Dermis microvascular lymphatic vessel endothelial cell (primary cell): Measurements from ENCODE around the gene MEG3. TPM values are rescaled to one million over a fixed set of nuclear protein-coding genes. Genes with fewer than 3 reads are reported as not detected.

Experiments
- DNase-seq, 2 donors: peaks; one replicate each; pipeline versions ENCODE4 v3.0.0 to v3.0.0-alpha.2; 2010; ENCODE audit warnings: low read depth in 2 of 2
- total RNA-seq: library from RNA; depleted of rRNA; stranded (reverse); fragments of >200 nt; gene quantifications from 2 replicates; pipeline ENCODE4 v1.2.1, GENCODE V29; 2014

Gene MEG3
- 1.2 and 10.1 TPM in 2 replicates for total RNA-seq

DNA sequence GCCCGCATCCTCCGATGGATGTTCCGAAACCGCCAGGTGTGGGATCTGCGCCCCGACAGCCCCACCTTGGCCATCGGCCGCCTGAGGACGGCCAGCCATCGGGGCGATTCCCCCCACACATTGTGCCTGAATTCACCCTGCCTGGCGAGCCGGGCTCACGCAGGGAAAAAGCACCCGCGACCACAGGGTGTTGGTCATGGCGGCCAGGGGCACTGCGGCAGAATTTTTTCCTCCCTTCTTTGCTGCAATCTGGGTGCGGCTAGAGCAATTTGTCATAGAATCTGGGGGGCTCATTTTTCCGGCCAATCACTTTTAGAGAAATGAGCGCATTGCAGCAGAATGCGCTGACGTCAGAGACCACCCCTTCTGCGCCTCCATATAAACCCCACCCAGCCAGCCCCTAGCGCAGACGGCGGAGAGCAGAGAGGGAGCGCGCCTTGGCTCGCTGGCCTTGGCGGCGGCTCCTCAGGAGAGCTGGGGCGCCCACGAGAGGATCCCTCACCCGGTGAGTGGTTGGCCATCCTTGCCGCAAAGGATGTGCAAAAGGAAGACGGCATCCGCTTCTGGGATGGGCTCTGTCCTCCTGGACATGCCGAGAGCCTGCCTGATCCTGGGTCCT is at the start of gene MEG3:
MEG3 (plus strand) TSS at position 406 of the 619 bp plus-strand sequence.
- peak in 1 of 2 donors; percentile 75 for DNase-seq

DNA sequence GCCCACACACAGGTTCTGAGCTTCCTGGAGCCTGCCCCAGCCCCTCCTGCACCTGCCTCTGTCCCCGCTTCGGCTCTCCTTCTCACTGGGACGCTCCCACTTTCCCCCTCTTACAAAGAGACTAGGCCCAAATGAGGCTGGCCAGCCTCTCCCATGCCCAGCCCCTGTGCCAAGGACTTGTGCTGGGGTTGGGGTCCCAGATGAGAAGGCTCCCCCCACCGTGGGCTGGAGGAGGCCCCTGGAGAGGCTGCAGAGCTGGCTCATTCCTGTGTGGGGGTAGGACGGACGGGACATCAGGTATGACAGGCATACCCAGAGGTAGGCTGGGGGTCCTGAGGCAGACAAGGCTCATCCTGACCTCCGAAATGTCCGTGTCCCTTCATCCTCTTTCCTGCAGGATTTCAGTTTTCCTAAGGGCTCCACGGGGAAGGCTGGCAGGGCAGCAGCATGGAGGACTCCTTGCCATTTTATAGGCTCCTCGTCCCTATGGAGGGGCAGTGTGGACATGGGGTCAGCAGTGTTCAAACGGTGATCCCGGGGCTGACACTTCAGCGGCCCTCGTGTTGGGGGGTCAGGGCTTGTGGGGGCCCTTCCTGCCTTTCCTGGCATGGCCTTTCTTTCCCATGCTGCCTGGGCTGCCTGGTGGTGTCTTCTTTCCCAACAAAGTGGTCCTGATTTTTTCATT is 49.1 kb upstream of the MEG3 start:
- DNase-seq, result no peak

DNA sequence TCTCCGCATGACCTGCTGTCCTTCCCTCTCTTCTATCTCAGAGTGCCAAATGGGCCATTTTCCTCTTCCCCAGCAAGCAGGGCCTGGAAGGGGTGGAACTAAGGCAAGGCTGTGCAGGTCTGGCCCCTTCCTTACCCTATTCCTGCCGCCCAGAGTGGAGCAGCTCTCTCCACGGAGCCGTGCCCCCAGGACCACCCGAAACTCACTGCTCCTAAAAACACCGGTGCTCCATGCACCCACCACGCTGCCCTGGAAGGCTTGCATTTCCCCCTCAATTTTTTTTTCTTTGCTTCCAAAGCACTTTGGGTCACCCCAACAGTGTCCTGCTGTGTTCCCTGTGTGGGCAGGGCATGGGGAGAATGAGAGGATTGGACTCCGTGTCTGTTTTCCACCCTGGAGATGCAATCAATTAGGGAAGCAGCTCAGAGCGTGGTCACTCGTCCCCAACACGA is 48.5 kb upstream of the MEG3 start:
- DNase-seq, result no peak

DNA sequence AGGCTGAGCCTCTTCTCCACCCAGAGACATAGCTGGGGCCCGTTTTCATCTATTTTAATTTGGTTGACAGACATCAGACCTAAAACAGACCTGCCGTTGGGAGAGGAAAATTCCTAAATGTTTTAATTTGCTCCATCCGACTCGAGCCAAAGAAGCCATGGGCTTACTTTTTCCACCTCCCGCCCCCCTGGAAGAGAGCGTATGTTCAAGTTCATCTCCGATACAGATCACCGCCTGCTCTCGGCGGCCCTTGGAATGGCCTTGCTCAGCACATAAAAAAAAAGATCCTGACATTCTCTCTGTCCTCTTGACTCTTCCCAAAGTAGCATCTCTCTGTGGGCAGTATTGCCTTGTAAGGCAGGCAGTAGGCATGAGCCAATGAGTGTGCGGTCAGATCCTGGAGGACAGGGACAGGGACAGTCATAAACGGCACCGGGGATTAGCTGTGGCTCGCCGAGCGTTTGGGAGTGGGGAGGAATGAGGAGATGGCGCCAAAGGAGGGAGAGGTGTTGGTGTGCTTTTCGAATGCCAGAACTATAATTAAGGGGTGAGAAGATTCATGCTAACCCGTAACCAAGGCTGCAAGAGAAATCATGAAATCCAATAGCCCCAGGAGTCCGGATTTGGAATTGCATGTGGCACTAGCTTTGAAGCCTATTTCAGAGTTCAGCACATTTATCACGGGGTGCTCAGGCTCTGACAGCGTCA is 47.9 kb upstream of the MEG3 start:
- DNase-seq, result no peak

DNA sequence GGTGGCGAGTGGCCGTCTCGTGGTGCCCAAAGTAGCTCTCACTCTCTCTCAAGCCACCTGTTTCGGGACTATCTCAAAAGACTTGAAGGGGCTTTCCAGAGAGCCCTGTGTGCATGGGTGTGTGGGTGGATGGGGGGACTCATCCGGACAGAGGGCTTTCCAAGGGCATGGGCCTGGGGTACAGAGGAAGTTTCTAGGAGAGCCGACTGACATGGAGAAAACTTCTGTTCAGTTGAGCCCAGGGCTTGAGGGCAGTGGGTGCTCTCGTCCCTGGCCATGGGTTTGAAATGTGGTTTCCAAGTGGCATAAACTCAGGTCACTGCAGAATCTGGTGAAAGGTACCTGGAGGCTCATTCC is 47.4 kb upstream of the MEG3 start:
- DNase-seq, result no peak

DNA sequence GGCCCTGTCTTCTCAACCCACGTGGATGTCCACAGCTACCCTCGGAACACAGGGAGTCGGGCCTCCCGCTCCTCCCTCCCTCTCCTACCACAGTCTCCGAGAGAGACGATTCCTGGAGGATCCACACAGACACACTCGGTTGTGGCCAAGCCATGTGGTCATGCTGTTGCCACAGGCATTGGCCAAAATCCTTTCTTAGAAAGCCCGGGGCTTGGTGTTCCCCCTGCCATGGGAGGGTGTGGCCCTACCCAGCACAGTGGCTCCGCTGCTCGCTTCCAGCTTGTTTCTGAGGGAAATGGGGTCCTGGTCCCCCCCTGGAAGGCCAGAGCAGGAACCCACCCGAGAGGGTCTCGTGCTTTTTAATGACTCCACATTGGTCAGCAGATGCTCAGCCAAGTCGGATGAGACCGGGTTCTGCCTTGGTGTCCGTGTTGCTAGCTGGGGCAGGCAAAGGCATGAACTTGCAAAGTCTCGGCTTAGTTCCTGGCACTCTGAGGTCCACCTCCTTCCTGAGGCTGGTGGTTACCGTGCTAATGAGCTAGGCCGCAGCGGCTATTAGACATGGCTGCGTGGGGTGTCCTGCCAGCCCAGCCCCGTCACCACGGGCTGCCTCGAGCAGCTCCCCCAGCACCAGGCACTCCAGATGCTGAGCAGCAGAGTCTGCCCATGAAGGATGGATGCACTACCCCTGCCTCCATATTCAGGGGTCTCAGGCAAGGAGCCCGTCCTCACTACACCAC is 46.8 kb upstream of the MEG3 start:
- no peak for DNase-seq

DNA sequence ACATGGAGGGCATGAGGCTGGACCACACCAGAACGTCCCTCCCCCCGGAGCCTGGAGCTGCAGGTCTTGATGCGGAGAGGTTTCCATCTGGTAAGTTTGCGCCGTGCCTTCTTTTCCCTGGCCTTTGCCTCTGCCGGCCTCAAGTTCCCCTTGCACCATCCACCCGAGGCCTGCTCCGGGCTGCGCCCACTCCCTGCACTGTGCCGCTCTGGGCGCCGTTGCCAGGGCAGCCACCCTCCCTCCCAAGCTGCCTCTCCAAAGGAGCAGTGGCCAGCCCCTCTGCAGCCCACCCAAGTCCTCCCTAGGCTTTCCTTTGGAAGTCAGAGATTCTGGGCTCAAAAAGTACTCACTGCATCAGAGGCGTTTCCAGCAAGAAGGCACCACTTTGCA is 46.2 kb upstream of the MEG3 start:
- no peak for DNase-seq

DNA sequence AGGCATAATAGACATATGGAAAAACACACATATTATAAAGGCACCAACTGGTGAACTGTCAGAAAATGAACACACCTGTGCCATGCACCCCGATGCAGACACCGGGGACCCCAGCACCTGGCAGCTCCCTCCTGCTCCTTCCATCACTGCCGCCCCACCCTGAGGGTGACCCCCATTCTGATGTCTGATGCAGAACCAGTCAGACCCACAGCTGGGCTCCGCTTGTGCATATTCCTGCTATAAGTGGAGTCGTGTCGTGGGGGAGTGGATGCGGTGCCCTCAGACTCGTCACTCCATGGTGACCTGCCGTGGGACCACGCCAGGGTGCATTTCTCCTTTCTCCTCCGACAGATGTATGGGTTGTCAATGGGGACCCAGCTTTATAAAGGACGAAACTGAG is 45.7 kb upstream of the MEG3 start:
- no peak for DNase-seq

DNA sequence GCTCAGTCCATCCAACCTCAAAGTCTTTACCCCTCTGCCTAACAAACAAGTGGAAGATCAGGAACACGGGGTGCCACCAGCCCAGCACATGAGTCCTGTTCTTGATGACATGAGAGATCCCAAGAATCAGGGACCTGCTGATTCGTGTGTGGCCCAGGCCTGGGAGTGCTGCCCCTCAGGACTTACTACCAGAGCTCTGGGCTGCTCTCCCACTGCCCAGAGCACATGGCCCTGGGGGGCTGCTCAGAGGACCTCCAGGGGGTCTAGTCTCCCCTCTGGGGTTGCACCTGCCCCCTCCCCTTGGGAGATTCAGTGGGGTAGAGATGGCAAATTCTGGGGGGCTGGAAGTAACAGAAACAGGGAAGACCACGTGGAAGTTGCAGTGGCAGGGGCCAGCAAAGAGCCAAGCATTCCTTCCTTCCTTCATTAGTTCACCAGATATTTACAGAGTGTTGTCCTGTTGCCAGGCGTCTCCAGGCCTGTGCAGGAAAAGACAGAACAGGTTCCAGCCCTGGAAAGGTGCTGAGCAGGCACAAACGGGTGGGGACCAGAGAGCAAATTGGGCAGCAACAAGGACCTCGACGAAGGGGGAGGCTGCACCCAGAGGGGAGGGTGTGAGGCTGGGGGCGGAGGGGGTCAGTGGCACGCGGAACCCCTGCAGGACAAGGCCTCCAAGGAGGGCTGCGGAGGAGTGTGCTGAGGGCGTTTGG is 45.1 kb upstream of the MEG3 start:
- DNase-seq, result no peak

DNA sequence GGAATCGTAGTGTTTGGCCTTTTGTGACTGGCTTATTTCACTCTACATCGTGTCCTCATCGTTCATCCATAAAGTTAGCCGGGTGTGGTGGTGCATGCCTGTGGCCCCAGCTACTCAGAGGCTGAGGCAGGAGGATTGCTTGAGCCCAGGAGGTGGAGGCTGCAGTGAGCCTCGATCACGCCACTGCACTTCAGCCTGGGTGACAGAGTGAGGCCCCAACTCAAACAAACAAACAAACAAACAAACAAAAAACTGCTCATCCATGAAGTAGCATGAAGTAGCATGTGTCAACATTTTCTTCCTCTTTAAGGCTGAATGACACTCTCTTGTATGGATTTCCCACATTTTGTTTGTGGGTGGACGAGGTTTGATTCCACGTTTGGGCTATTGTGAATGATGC is 44.0 kb upstream of the MEG3 start:
- no peak for DNase-seq

DNA sequence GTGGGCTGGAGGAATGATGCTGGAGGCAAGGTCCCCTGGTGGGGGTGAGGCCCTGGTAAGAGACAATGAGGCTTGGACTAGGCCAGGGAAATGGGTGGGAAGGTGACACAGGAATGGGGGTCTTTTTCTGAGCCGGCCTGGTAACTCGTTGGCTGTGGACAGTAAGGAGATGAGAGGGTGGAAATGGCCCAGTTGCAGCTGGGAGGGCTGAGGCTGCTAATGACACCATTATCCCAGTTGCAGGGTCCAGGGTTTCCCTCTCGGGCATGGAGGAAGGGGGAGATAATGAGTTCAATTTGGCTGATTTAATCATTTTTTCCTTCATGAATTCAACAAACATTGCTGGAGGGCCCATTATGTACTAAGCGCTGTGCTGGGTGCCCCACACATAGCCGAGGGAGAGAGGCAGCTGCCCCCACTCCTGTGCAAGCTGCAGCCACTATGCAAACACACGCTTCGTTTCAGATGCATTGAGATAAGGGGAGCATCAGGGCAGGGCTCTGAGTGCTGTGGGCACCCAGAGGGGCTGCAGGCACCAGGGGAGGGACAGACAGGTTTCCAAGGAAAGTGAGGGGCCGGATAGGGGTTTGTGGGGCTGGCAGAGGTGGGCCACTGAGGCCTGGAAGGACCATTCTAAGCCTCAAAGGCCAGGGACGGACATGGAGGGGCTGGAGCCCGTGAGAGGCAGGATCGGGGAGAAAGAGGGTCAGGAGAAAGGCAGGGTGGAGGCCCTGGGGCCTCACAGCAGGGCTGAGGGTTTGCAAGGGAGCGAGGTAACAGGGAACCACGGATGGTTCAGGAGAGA is 43.2 kb upstream of the MEG3 start:
- no peak for DNase-seq

DNA sequence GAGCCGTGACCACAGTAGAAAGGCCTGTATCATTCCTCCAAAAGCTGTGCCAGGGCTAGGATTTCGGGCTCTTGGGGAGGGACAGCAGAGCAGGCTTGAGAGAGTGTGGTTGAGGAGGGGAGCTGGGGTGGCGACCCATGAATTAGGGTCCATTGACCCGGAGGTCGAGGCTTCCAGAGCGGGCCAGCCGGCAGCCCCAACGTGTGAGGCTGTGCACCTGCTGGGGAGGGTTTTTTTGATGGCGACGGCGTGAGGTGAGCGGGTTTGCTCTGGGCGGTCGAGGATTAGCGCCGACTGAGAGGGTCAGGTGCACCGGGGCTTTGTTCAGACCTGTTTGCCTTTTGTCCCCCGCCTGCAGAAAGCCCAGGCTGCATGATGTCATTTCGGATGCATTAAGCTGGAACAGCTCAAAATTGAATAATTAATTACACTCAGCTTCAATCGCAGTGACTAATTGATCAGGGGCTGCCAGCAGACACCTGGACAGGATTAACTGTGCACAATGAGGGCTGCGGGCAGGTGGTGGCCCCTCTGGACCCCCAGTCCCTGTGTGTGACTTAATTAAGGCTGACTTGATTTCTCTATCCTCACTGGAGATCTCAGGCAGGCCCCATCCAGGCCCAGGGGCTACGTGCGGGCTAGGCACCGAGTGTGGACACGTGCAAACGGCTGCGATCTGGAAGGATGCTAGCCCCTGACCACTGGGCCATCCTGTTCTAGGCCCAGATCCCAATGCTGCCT is 42.1 kb upstream of the MEG3 start:
- no peak for DNase-seq

DNA sequence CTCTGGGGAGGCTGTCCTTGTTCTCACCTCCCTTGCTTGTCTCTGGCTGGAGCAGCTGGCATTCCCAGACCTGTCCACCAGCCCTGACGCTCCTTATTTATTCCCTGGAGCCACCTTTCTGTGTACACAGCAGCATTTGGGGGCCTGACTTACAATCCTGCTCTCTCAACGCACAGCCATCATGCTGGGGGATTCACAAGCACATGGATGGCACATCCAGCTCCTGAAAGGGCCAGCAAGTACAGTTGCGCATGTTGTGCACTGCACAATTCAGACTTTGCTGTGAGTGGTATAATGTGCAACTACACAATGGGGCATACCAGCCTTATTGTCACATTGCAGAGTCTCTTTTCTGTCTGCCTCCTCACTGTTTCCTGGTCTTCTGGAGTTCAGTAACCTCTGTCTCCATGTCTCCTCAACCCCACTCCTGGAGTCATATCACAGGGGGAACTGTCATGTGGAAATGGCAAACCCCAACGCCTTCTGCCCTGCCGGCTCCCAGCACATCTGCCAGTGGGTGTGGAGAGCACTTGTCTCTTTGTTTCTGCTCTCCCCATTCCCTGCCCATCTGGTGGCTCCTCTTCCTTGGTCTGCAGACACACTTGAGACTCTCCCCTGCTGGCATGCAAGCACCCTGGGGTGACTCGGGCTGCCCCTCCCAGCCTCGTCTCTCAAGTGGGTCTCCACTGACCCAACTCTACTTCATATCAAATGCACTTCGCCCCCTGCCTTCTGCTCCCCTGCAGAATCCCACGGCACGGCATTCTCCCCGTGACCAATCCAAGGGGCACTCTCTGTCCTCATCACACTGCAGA is 41.2 kb upstream of the MEG3 start:
- no peak for DNase-seq

DNA sequence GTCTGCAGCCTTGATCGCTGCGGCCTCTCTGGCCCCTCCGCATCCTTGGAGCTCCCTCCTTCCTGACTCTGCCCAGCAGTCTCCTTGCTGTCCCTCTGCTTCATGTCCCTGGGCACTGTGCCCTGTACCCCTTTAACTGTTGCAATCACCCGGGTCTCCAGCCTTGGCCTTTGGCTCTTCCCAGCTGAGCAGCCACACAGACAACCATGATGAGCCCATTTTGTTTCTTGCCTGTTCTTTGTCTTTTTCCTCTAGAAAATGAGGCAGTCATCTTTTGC is 40.6 kb upstream of the MEG3 start:
- no peak for DNase-seq

DNA sequence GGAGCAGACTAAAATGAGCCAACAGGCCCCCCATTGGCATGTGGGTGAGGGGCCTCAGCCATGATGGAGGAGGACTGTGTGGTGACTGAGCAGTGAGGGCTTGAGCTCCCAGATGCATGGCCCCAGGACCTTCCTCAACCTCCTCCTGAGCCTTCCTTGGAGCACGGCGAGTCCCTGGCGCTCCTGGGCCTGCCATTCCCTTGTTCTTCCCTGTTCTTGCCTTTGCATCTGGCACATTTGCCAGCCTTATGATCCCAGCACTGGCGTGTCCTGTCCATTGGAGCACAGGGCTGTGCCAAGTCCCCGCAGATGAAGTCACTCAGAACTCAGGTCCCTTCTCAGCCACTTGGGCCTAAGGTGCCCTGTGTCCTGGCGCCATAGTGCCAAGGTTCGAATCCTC is 40.3 kb upstream of the MEG3 start:
- no peak for DNase-seq

DNA sequence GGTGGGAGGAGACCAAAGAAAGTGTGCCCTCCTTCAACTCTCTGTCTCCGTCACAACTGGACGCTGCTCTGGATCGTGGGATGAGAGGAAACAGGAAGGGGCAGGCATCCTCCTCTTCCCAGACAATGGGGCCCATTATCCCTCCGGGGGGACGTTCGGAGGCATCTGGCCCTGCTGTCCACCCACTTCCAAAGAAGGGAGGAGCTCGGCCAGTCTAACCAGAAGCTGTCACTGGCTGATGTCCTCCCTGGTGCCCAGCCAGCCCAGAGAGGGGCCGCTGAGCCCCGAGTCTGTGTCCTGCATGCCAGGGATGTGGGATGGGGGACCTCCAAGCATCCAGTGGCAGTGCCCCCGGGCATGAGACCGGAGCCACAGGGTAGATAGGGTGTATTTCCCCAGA is 39.8 kb upstream of the MEG3 start:
- DNase-seq, result no peak

DNA sequence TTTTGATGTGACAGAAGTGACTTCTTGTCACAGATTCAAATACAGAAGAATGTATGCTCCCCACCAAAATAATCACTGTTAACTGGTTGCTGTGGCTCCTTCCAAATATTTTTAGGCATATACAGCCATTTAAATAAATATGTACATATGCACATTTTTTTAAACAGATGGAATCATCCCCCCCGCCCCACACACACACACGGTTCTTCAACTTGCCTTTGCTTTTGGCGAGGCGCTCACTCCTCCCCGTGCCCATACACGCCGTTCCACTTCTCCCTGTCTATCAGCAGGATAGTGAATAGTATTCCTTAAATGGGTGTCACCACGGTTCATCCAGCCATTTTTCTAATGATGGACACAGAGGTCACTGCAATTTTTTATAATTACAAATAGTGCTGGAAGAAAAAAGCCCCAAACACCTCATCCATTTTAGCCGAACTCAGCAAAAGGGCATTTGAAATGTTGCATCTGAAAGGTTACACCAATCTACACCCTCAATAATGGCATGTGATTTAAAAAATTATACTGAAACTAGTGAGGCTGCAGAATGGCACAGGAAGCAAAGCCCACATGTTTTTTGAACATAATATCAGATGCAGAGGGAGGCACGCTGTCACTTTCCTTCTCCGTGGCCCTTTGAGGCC is 39.2 kb upstream of the MEG3 start:
- no peak for DNase-seq

DNA sequence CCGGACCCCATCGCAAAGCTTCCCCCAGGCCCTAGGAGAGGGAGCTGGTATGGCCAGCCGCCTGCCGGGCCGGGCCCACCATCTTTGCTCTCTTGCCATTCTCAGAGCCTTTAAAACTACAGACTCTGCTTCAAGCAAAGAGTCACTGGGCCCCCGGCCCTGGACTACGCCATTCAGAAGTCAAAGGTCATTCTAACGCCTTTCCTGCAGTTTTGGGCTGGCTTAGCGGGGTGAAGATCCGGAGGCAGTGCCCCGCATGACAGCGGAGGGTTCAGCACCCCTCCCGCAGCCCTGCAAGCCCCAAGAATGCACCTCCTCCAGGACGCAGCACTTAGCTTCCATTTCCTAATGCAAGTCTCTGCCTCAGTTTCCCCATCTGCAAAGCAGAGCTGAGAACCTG is 38.3 kb upstream of the MEG3 start:
- DNase-seq, result no peak

DNA sequence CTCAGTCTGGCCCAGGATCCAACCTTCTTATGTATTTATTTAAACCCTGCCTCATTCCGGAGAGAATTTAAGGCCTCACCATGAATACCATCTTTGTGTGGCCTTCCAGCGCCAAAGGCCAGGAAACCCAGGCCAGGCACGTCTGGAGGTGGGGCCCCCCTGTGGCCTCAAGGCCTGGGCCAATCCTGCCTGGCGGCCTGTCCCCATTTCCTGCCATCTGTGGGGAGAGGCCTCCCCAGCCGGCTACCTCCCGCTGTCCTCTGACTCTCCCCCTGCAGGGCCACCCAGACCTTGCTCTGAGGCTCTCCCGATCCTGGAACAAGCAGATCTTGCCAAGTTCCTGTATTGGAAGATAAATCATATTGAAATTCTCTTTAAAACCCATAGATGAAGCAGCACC is 37.4 kb upstream of the MEG3 start:
- DNase-seq, result no peak
